IPS DF 6.9 (cell line): ENCODE results near the gene MAD1L1.

Source experiments
- DNase-seq: peaks from one replicate; pipeline ENCODE4 v3.0.0-alpha.2; 2013; ENCODE audit warnings: low read depth, low spot score
- H3K27ac ChIP-seq: one replicate; pipeline ENCODE4 v1.5.1; 2013; ENCODE audit warnings: low read length, control low read depth
- H3K27me3 ChIP-seq: 2 replicates; pipeline ENCODE4 v1.6.1; 2013; ENCODE audit warnings: mild to moderate bottlenecking, low read length; ENCODE audit not compliant: control insufficient read depth, insufficient read depth
- H3K36me3 ChIP-seq: 2 replicates; pipeline ENCODE4 v1.6.1; 2013; ENCODE audit warnings: low read length; ENCODE audit not compliant: control insufficient read depth, insufficient read depth
- H3K4me1 ChIP-seq: 2 replicates; pipeline ENCODE4 v1.6.1; 2013; ENCODE audit warnings: low read length; ENCODE audit not compliant: control insufficient read depth, insufficient read depth
- H3K4me3 ChIP-seq: 2 replicates; pipeline ENCODE4 v1.5.1; 2013; ENCODE audit warnings: mild to moderate bottlenecking, low read length
- H3K9me3 ChIP-seq: 2 replicates; pipeline ENCODE4 v1.6.1; 2013; ENCODE audit warnings: low read length, inconsistent platforms; ENCODE audit not compliant: control insufficient read depth, insufficient read depth
- WGBS: extraction: QIAGEN DNeasy Blood & Tissue Kit; methylation state at CpG from one replicate; pipeline ENCODE4 v1.1.7; 2013; ENCODE audit warnings: mixed read lengths, missing lambda C conversion rate; ENCODE audit not compliant: insufficient read length, insufficient coverage; 5-methylcytosine and 5-hydroxymethylcytosine counted together

Gene MAD1L1

GRCh38 chr7:2044883-2045471, 187.8 kb downstream of the MAD1L1 start:
- Histone ChIP-seq H3K9me3 (no peaks in the 10 kb centered on the region), H3K27ac (no peak overlapping the region), H3K36me3 (peaks cover 7% of the 10 kb centered on the region; the same call in 1 of the 2 replicates), H3K27me3 (no peaks in the 10 kb centered on the region), H3K4me1 (peaks cover 6% of the 10 kb centered on the region; the same call in 1 of the 2 replicates), H3K4me3 (no peak overlapping the region)
- no CpG with 5 or more reads among the region's 21 CpGs for WGBS
- DNase-seq = no peak

GRCh38 chr7:2044311-2044882, 188.3 kb downstream of the MAD1L1 start:
- no peak for DNase-seq

GRCh38 chr7:2043316-2044039, 189.3 kb downstream of the MAD1L1 start:
- no CpG with 5 or more reads among the region's 32 CpGs for WGBS
- H3K27me3 ChIP-seq = no peaks in the 10 kb centered on the region
- no peak overlapping the region for H3K27ac ChIP-seq
- H3K4me3 ChIP-seq = no peak overlapping the region
- peaks cover 6% of the 10 kb centered on the region; the same call in 1 of the 2 replicates for H3K4me1 ChIP-seq
- H3K36me3 ChIP-seq = peaks cover 7% of the 10 kb centered on the region; the same call in 1 of the 2 replicates
- DNase-seq = no peak
- H3K9me3 ChIP-seq = no peaks in the 10 kb centered on the region

More at GRCh38 chr7:2044311-2044882, 188.3 kb downstream of the MAD1L1 start:
- Histone ChIP-seq H3K9me3 (no peaks in the 10 kb centered on the region), H3K36me3 (peaks cover 7% of the 10 kb centered on the region; the same call in 1 of the 2 replicates), H3K27ac (no peak overlapping the region), H3K4me1 (peaks cover 6% of the 10 kb centered on the region; the same call in 1 of the 2 replicates), H3K4me3 (no peak overlapping the region), H3K27me3 (no peaks in the 10 kb centered on the region)
- WGBS = no CpG with 5 or more reads among the region's 21 CpGs

GRCh38 chr7:2042650-2043049, 190.1 kb downstream of the MAD1L1 start:
- no peak overlapping the region for H3K4me3 ChIP-seq
- no peaks in the 10 kb centered on the region for H3K27me3 ChIP-seq
- DNase-seq = no peak
- no peaks in the 10 kb centered on the region for H3K9me3 ChIP-seq
- no CpG with 5 or more reads among the region's 15 CpGs for WGBS
- no peak overlapping the region for H3K27ac ChIP-seq
- peaks cover 6% of the 10 kb centered on the region; the same call in 1 of the 2 replicates for H3K4me1 ChIP-seq
- peaks cover 7% of the 10 kb centered on the region; the same call in 1 of the 2 replicates for H3K36me3 ChIP-seq

- no CpG with 5 or more reads among the region's 26 CpGs for WGBS
- Histone ChIP-seq H3K4me1 (peaks cover 6% of the 10 kb centered on the region; the same call in 1 of the 2 replicates), H3K36me3 (peaks cover 7% of the 10 kb centered on the region; the same call in 1 of the 2 replicates), H3K9me3 (no peaks in the 10 kb centered on the region), H3K4me3 (no peak overlapping the region), H3K27ac (no peak overlapping the region), H3K27me3 (no peaks in the 10 kb centered on the region)
- no peak for DNase-seq
Measured at GRCh38 chr7:2041496-2042367, 191.0 kb downstream of the MAD1L1 start.

GRCh38 chr7:2040893-2041270, 191.9 kb downstream of the MAD1L1 start:
- H3K36me3 ChIP-seq = peaks cover 7% of the 10 kb centered on the region; the same call in 1 of the 2 replicates

GRCh38 chr7:2040201-2040892, 192.4 kb downstream of the MAD1L1 start:
- no peak overlapping the region for H3K27ac ChIP-seq
- DNase-seq = no peak
- peaks cover 7% of the 10 kb centered on the region; the same call in 1 of the 2 replicates for H3K36me3 ChIP-seq
- no CpG with 5 or more reads among the region's 22 CpGs for WGBS
- peaks cover 6% of the 10 kb centered on the region; the same call in 1 of the 2 replicates for H3K4me1 ChIP-seq
- H3K27me3 ChIP-seq = no peaks in the 10 kb centered on the region
- H3K9me3 ChIP-seq = no peaks in the 10 kb centered on the region
- H3K4me3 ChIP-seq = no peak overlapping the region

More at GRCh38 chr7:2040893-2041270, 191.9 kb downstream of the MAD1L1 start:
- no peaks in the 10 kb centered on the region for H3K9me3 ChIP-seq
- no CpG with 5 or more reads among the region's 6 CpGs for WGBS
- no peaks in the 10 kb centered on the region for H3K27me3 ChIP-seq
- H3K27ac ChIP-seq = no peak overlapping the region
- no peak for DNase-seq
- H3K4me3 ChIP-seq = no peak overlapping the region
- peaks cover 6% of the 10 kb centered on the region; the same call in 1 of the 2 replicates for H3K4me1 ChIP-seq

- WGBS = no CpG with 5 or more reads among the region's 23 CpGs
- no peaks in the 10 kb centered on the region for H3K27me3 ChIP-seq
- H3K36me3 ChIP-seq = peaks cover 7% of the 10 kb centered on the region; the same call in 1 of the 2 replicates
- DNase-seq = no peak
- H3K4me3 ChIP-seq = no peak overlapping the region
- peaks cover 6% of the 10 kb centered on the region; the same call in 1 of the 2 replicates for H3K4me1 ChIP-seq
- H3K9me3 ChIP-seq = no peaks in the 10 kb centered on the region
- H3K27ac ChIP-seq = no peak overlapping the region
Measured at GRCh38 chr7:2038931-2039728, 193.6 kb downstream of the MAD1L1 start.
